ENCODE data around the gene CD3G.

- TF ChIP-seq, protein P1, sequence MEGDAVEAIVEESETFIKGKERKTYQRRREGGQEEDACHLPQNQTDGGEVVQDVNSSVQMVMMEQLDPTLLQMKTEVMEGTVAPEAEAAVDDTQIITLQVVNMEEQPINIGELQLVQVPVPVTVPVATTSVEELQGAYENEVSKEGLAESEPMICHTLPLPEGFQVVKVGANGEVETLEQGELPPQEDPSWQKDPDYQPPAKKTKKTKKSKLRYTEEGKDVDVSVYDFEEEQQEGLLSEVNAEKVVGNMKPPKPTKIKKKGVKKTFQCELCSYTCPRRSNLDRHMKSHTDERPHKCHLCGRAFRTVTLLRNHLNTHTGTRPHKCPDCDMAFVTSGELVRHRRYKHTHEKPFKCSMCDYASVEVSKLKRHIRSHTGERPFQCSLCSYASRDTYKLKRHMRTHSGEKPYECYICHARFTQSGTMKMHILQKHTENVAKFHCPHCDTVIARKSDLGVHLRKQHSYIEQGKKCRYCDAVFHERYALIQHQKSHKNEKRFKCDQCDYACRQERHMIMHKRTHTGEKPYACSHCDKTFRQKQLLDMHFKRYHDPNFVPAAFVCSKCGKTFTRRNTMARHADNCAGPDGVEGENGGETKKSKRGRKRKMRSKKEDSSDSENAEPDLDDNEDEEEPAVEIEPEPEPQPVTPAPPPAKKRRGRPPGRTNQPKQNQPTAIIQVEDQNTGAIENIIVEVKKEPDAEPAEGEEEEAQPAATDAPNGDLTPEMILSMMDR (IDR thresholded peaks at IDR 0.05) = no peak
- no peak for TF ChIP-seq POLR2A (IDR thresholded peaks at IDR 0.05)
Observed at GRCh38 chr11:118322721-118323120, 21.4 kb upstream of the CD3G start.

Data from adrenal gland (tissue), 5 donors.